Measurements from ENCODE around the gene TBCCD1.
"Not testable (repeated sequence)": the region's sequence is repeated elsewhere in the genome, so short reads cannot be mapped to it uniquely, and the experiment has no call there.

Gene TBCCD1

DNA sequence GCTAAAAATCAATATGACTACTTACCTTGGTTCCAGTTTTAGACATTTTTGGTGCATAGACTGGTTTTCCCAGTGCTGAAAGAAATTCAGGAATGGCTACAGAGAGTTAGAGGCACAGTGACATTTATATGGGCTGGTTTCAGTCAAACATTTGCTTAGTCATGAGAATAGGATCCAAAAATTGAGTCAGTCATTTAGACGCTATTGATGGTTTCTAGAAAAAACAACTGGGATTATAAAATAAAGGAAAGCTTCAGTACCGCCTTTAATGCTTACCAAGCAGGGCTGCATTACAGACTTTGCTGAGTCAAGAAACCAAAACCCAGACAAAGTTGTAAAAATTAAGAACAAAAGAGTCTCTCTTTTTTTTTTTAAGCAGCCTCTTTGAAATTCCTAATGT, 22.9 kb downstream of the TBCCD1 start, which contains the start of gene CRYGS:
TSS of gene CRYGS (minus strand) at position 100 of the 400 bp plus-strand sequence. CDS start at position 46, 54 bp downstream.
- H3K36me3 ChIP-seq = peaks cover 24 to 54% (median 39%) of the 10 kb centered on the region in 11 experiments
- 0 out of 22 replicates have a peak, but pooled peaks cover 0 to 4% (median 0%) of the 10 kb centered on the region in 11 experiments for H4K20me1 ChIP-seq
- H3K27ac ChIP-seq = no peak within 1 kb of the TSS
- H3K4me1 ChIP-seq = peaks cover 0 to 16% (median 0%) of the 10 kb centered on the region in 10 experiments; a peak in 5 of 20 replicates
- no peak within 1 kb of the TSS for H3K9ac ChIP-seq
- no peak within 1 kb of the TSS for H3K4me2 ChIP-seq
- no peaks in the 10 kb centered on the region for H3K27me3 ChIP-seq
- no peak within 1 kb of the TSS for H3K4me3 ChIP-seq
- no peak for TF ChIP-seq Cebpa-rat (IDR thresholded peaks at IDR 0.05)
- H3K9me3 ChIP-seq (replicated peaks in 1 of 11) = no peaks in the 10 kb centered on the region

DNA sequence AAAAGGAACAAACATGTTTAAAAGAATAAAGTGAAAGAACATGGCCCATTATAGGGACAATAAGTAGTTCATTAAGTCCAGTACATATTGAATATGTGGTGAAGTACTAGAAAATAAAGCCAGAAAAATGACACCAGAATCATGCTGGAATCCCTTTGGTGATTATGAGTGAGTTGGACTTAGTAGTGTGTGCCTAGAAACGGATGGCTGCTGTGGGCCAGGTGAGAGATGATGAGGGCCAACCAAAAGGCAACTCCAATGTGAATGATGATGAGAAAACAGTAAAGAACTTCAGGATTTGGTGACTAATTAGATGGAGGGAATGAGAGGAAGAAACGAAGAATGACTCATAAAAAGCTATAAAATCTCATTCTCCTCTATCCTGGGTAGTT, 26.3 kb downstream of the TBCCD1 start:
- H3K9me3 ChIP-seq (replicated peaks in 1 of 11) = no peaks in the 10 kb centered on the region
- no peak for TF ChIP-seq Cebpa-rat (IDR thresholded peaks at IDR 0.05)
- no peak overlapping the region for H3K4me3 ChIP-seq
- H3K4me2 ChIP-seq = 0 out of 22 replicates have a peak overlapping the region, but pooled peaks of 1 of the 11 experiments have one; percentile 1
- H3K36me3 ChIP-seq = peaks cover 3 to 27% (median 13%) of the 10 kb centered on the region in 11 experiments; a peak in 15 of 22 replicates
- no peaks in the 10 kb centered on the region for H3K27me3 ChIP-seq
- no peak overlapping the region for H3K27ac ChIP-seq
- no peak overlapping the region for H3K9ac ChIP-seq
- peaks cover 0 to 19% (median 0%) of the 10 kb centered on the region in 10 experiments; a peak in 7 of 20 replicates for H3K4me1 ChIP-seq
- 0 out of 22 replicates have a peak, but pooled peaks cover 0 to 4% (median 0%) of the 10 kb centered on the region in 11 experiments for H4K20me1 ChIP-seq

DNA sequence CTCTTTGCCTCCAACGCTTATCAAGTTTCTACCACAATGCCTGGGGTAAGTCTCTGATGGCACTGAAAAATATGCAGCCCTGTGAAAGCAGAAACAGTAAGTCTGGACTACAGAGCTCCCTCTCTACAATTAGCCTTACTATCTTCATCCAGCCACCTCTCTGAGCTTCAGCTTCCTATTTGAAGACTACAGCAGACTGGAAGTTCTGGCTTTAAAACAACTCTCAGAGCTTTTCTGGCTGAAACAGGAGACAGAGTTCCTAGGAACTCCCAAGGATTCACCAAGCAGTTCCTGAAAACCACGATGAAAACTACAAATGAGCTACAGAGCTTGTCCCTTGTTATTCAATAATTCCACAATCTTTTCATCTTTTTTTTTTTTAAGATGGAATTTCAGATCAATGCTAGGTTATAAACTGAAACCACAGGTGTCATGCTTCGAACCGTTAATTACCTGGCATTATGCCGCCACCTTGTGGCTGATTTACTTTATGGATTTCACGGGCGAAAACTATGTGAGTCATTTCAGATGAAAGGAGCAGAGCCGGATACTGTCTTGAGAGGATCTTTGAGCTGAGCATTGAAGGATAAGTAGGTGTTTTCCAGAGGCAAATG, 26.8 kb downstream of the TBCCD1 start:
- Histone ChIP-seq H3K27ac (no peak overlapping the region), H3K36me3 (peaks cover 3 to 27% (median 13%) of the 10 kb centered on the region in 11 experiments; a peak in 15 of 22 replicates), H3K4me1 (peaks cover 0 to 19% (median 0%) of the 10 kb centered on the region in 10 experiments; a peak in 7 of 20 replicates), H3K4me2 (0 out of 22 replicates have a peak overlapping the region, but pooled peaks of 1 of the 11 experiments have one; percentile 1), H3K27me3 (no peaks in the 10 kb centered on the region), H4K20me1 (0 out of 22 replicates have a peak, but pooled peaks cover 0 to 4% (median 0%) of the 10 kb centered on the region in 11 experiments), H3K9me3 (replicated peaks in 1 of 11) (no peaks in the 10 kb centered on the region), H3K9ac (no peak overlapping the region), H3K4me3 (no peak overlapping the region)
- TF ChIP-seq Cebpa-rat (IDR thresholded peaks at IDR 0.05) = no peak

DNA sequence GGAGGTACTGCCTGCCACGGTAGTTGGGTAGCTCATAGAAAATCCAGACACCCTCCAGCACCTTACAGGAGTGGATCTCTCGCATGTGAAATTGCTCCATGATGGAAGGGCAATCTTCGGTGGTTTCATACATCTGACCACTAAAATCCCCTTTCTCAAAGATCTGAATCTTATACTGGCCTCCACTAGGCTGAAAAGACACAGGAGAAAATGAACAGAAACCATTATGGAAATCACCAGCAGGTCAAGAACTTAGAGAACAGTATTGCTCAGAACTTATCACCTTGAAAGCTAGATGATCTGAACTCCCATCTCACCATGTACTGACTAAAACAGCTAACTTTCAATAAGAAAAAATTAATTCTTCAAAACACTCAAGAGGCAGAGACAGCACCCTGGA, 28.4 kb downstream of the TBCCD1 start:
- TF ChIP-seq Cebpa-rat (IDR thresholded peaks at IDR 0.05) = no peak
- no peaks in the 10 kb centered on the region for H3K27me3 ChIP-seq
- no peaks in the 10 kb centered on the region for H3K9me3 ChIP-seq (replicated peaks in 1 of 11)
- no peak overlapping the region for H3K27ac ChIP-seq
- H4K20me1 ChIP-seq = 0 out of 22 replicates have a peak, but pooled peaks cover 0 to 4% (median 0%) of the 10 kb centered on the region in 11 experiments
- no peak overlapping the region for H3K4me2 ChIP-seq
- peaks cover 0 to 28% (median 0%) of the 10 kb centered on the region in 10 experiments; a peak in 7 of 20 replicates for H3K4me1 ChIP-seq
- H3K36me3 ChIP-seq = peaks cover 0 to 14% (median 8%) of the 10 kb centered on the region in 11 experiments; a peak in 10 of 22 replicates
- H3K9ac ChIP-seq = no peak overlapping the region
- no peak overlapping the region for H3K4me3 ChIP-seq

DNA sequence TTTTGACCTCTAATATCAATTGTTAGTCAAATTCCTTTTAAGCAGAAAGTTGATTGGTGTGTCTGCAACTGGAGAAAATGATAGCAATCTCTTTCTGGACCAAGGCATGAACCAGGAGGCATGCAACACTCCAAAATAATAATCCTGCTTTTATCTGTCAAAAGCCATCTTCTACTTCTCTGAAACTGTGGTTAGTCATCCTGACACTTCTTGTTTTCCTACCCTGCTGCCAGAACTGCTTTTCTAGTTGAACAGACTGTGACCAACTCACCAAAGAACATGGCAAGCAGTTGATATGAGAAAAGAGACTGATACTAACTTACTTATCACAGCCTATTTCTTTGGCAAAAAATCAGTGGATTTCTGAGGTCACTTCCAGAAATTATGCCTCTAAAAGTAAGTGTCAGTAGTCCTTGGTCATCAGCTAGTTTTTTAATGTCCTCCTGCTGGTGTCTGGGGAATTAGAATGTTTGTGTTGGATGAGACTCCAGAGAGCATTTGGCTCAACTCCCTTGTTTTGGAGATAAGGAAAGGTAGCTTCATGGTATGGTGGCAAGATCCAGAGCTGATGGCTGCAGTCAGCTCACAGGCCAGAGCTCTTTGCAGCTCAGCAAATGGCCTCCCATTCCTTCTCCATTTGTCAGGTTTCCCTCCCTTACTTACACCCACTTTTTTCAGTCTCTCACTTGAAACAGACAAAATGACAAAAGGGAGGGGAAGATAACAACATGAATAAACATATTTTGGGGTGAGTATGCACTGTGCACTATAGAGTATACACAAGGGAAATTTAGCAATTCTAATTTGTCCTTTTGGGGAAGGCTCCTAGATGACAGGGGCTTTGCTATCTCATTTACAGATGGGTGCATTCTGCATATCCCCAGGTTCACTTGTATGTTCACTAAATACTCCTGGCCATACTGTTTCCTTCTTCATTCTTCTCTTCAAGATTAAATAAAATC, 30.0 kb downstream of the TBCCD1 start:
- H3K27ac ChIP-seq = no peak overlapping the region
- no peak for TF ChIP-seq Cebpa-rat (IDR thresholded peaks at IDR 0.05)

DNA sequence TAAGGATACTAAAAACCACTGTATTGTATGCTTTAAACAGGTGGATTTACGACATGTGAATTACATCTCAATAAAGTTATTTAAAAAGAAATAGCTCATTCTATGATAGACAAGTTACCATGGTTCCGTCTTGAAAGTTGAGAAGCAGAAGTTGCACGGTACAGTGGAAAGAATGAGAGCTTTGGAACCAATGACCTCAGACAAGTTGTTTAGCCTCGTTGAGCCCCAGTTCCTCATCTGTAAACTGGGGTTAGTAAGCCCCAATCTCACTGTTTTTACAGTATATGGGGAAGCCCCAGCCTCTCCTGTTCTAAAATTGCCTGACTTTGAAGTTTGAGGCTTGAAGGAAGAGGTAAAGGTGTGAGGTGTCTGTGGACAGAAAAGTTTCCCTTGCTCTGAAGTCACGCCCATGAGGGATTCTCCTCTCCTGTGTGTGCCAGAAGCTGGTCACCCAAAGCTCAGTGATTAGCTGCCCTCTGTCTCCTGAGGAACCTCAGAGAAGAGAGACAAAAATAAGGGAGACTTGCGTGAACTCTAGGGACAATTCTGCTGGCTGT, 32.9 kb downstream of the TBCCD1 start:
- no peak overlapping the region for H3K4me3 ChIP-seq
- H3K4me1 ChIP-seq = peaks cover 22 to 37% (median 27%) of the 10 kb centered on the region in 10 experiments
- peaks cover 0 to 4% (median 0%) of the 10 kb centered on the region in 11 experiments; a peak in 1 of 22 replicates for H3K9me3 ChIP-seq (replicated peaks in 1 of 11)
- H3K27ac ChIP-seq = peak overlapping the region in 1 of 11 experiments; percentile 27; a peak in 1 of 22 replicates
- peak overlapping the region in 2 of 11 experiments; percentile 24 to 40; a peak in 3 of 22 replicates for H3K4me2 ChIP-seq
- peaks cover 0 to 9% (median 4%) of the 10 kb centered on the region in 11 experiments; a peak in 4 of 22 replicates for H3K36me3 ChIP-seq
- no peak overlapping the region for H3K9ac ChIP-seq
- H4K20me1 ChIP-seq = no peaks in the 10 kb centered on the region
- no peaks in the 10 kb centered on the region for H3K27me3 ChIP-seq
- no peak for TF ChIP-seq Cebpa-rat (IDR thresholded peaks at IDR 0.05)

More for the DNA sequence above, 30.0 kb downstream of the TBCCD1 start:
- Histone ChIP-seq H3K4me1 (peaks cover 6 to 42% (median 12%) of the 10 kb centered on the region in 10 experiments; a peak in 19 of 20 replicates), H4K20me1 (0 out of 22 replicates have a peak, but pooled peaks cover 0 to 4% (median 0%) of the 10 kb centered on the region in 11 experiments), H3K9me3 (replicated peaks in 1 of 11) (no peaks in the 10 kb centered on the region), H3K9ac (no peak overlapping the region), H3K4me3 (no peak overlapping the region), H3K4me2 (peak overlapping the region in 2 of 11 experiments; percentile 29 to 49; a peak in 4 of 22 replicates), H3K27me3 (no peaks in the 10 kb centered on the region), H3K36me3 (peaks cover 0 to 14% (median 4%) of the 10 kb centered on the region in 11 experiments; a peak in 4 of 22 replicates)

DNA sequence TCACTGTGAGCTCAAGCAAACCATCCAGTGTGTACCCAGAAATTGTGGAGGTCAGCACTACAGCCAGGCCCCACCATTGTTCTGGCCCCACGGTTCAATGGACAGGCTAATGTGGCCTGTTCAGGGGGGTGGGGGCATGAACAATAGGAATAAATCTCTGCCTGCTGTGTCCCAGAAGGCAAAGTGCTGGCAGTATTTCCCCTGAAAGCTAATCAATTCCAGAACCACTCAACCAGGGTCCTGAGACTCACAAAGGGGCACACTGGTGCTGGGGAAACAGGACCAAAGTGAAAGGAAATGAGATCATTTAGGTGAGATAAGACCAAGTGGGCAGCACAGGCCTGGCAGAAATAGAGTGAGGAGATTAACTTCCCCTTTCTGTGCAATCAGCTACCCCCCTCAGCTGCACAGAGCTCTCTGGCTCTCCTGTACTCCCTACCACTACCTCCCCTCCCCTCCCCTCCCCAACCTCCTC, 34.5 kb downstream of the TBCCD1 start:
- Histone ChIP-seq H3K9me3 (replicated peaks in 1 of 11) (peaks cover 0 to 12% (median 5%) of the 10 kb centered on the region in 11 experiments; a peak in 11 of 22 replicates), H3K9ac (0 out of 22 replicates have a peak overlapping the region, but pooled peaks of 1 of the 11 experiments have one; percentile 4), H3K27ac (no peak overlapping the region), H3K27me3 (no peaks in the 10 kb centered on the region), H3K4me3 (no peak overlapping the region), H3K4me1 (peaks cover 25 to 41% (median 33%) of the 10 kb centered on the region in 10 experiments), H3K36me3 (no peaks in the 10 kb centered on the region), H4K20me1 (no peaks in the 10 kb centered on the region), H3K4me2 (peak overlapping the region; percentile 19 to 64 (median 40); a peak in 15 of 22 replicates)
- no peak for TF ChIP-seq Cebpa-rat (IDR thresholded peaks at IDR 0.05)

DNA sequence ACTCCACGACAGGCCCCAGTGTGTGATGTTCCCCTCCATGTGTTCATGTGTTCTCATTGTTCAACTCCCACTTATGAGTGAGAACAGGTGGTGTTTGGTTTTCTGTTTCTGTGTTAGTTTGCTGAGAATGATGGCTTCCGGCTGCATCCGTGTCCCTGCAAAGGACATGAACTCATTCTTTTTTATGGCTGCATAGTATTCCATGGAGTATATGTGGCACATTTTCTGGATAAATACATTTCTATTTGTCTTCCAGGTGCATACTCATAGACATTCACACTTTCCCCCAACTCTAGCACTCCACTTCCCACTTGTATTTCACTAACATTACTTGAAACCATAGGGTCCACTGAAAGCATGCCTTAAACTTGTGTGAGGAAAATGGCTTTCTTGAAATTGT, 35.4 kb downstream of the TBCCD1 start:
- not testable (repeated sequence) for H3K27me3 ChIP-seq, H4K20me1 ChIP-seq, H3K9ac ChIP-seq, H3K4me3 ChIP-seq, H3K36me3 ChIP-seq, H3K4me2 ChIP-seq, H3K27ac ChIP-seq
- H3K4me1 ChIP-seq = peaks cover 25 to 40% (median 33%) of the 10 kb centered on the region in 10 experiments
- peaks cover 0 to 12% (median 5%) of the 10 kb centered on the region in 11 experiments; a peak in 11 of 22 replicates for H3K9me3 ChIP-seq (replicated peaks in 1 of 11)
